ENCODE measurements around the gene PAX6.

DNA sequence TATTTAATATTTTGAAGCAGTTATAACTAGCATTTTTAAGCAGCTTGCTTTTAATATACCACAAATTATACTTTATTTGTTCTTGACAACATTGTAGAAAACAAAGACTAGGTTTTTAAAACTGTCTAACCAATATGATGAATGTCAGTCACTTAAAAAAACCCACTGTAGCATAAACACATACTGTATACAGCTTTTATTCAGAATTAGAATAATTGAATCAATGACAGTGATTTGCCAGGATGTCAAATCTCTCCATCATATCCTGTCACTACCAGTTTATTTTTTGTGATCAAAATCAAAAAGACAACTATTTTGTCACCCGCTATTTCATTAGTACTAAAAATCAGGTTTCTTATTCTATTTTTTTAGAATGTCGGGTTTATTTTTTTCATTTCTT lies 26.5 kb downstream of the PAX6 start:
- TF ChIP-seq, protein P1, sequence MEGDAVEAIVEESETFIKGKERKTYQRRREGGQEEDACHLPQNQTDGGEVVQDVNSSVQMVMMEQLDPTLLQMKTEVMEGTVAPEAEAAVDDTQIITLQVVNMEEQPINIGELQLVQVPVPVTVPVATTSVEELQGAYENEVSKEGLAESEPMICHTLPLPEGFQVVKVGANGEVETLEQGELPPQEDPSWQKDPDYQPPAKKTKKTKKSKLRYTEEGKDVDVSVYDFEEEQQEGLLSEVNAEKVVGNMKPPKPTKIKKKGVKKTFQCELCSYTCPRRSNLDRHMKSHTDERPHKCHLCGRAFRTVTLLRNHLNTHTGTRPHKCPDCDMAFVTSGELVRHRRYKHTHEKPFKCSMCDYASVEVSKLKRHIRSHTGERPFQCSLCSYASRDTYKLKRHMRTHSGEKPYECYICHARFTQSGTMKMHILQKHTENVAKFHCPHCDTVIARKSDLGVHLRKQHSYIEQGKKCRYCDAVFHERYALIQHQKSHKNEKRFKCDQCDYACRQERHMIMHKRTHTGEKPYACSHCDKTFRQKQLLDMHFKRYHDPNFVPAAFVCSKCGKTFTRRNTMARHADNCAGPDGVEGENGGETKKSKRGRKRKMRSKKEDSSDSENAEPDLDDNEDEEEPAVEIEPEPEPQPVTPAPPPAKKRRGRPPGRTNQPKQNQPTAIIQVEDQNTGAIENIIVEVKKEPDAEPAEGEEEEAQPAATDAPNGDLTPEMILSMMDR (IDR thresholded peaks at IDR 0.05; ENCODE audit: insufficient read depth, low read length, poor library complexity, severe bottlenecking), result no peak
- TF ChIP-seq EZH2phosphoT487 (conservative IDR thresholded peaks at IDR 0.05; ENCODE audit: low read length), result no peak

All from SU-DHL-6 (cell line).